ENCODE data around the gene UNC5A.

UNC5A gene

DNA sequence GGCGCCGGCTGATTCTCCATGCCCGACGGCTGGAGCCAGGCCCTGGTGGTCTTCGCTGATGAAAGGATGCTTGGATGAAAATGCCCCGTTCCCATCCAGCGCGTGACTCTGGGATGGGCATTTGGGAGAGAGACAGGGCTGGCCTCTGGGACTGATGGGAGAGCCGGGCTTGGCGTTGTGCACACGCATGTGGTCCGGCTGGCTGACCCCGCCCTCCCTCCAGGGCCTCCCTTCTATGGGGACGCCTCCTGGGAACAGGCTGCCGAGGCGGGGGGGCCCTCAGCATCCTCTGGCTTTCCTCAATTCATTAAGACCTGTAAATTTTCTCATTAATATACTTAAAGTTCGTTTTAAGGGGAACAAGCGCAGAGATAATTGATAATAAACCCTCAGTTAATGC lies 36.8 kb downstream of the UNC5A start:
- FAIRE-seq, result no peak

DNA sequence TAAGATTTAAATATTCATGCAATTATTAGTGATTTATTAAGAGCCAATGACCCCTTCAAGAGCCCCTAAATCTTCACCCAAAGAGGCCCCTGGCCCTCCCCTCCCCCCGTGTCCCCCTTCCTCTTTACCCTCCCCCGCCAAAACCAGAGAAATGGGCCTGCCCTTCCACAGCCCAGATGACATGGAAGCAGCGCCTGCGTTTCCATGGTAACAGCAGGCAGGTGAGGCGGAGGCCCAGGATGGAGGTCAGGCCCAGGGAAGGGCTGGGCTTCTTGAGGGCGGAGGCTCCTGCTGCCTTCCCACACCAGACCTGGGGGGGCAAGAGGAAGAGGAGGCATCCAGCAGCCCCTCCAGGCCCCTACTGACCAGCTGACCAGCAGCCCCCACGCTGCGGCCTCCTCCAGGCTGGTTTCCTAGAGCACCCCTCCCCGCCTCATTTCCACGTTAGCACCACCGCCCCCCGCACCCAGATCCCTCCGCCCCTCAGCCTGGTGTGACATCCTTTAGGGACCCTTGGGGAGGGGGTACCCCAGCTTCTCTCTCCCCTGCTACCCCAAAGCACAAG lies 37.4 kb downstream of the UNC5A start:
- FAIRE-seq, result no peak

DNA sequence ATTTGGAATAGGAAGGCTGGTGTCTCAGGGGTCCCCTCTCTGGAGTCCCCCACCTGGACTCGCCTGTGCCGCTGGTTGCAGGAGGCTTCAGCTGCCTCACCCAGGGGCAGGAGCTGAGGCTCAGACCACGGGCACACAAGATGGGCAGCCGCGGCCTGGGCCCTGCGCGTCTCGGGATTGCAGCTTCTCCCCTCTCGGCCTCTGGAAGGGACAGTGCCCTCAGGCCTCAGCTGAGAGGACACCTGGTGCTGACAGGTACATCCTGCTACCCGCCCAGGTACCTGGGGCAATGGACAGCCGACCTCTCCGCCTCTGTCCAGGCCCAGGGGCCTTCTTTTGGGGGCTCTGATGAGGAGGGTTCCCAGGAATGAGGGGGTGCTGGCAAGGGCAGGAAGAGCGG lies 38.3 kb downstream of the UNC5A start:
- FAIRE-seq, result no peak

DNA sequence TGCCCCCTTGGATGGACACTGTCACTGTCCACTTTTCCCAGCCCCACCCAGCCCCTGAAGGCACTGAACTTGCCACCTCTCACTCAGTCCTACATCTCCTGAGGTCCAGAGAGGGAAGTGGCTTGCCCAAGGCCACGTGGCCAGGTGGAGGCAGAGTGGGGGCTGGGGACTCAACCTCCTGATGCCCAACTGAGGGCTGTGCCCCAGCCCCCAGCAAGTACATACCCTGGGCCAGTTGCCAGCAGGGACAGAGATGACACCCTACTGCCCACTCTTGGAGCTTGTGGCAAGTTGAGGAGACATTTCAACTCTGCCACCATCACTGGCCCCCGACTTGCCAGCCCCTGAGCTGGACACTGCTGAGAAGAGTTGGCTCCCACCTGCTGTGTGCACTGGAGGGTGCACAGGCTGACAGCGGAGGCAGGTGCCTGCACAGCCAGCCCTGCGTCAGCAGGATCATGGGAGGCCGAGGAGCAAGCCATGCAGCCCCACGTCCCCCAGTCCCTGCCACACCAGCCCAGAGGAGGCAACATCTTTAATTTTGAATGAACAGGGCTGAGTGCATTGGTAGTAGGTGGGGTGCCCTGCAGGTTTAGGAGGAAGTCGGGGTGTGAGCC lies 39.4 kb downstream of the UNC5A start:
- no peak for FAIRE-seq

DNA sequence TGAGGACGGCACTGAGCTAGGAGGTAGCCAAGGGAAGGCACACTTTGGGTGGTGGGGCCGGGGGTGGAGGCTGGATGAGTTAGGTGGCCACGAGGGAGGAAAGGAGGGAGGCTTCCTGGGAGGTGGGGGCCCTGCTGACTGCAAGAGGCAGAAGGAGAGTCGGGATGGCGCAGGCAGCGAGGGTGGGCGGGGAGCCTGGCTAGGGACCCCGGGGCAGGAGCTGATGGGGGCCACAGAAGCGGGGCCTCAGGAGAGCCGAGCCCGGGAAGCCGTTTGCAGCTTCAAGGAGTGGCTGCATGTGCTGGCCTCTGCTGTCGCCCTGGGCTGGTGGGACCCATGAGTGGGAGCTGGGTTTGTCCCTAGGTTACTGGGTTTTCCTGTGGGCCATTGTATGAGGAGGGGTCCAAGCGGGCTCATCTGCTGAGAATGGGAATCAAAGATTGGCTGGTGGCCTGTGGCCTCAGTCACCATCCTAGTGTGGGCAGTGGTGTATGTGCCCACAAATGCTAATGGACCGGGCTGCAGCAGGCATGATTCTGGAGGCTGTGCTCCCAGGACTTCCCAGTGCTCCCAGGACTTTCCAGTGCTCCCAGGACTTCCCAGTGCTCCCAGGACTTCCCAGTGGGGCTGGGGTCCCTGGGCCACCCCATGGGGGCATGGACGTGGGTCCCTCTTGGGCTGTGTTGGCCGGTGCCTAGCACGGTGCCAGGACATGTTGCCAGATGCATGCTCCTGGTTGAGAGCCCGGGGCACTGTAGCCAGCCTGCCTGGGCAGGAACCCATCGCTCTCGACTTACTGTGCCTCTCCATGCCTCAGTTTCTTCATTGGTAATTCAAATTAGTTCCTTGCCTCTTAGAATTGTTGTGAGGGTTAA lies 40.2 kb downstream of the UNC5A start:
- no peak for FAIRE-seq

DNA sequence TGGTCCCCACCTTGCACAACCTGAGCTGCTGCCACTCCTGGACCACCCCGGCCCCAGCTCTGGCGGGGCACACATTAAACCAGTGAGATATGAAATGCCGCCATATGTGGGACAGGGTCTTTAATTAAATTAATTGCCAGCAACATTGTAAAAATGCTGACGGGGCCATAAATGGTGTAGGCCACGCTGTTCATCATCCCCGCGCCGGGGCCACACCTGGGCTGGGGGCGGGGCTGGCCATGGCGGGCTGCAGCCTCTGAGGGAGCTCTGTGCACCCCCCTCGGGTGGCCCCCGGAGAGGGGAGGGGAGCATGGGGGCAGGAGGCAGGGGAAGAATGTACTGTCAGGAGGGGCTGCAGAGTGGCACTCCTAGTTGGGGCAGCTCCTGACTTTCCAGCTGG lies 41.0 kb downstream of the UNC5A start:
- FAIRE-seq, result no peak

DNA sequence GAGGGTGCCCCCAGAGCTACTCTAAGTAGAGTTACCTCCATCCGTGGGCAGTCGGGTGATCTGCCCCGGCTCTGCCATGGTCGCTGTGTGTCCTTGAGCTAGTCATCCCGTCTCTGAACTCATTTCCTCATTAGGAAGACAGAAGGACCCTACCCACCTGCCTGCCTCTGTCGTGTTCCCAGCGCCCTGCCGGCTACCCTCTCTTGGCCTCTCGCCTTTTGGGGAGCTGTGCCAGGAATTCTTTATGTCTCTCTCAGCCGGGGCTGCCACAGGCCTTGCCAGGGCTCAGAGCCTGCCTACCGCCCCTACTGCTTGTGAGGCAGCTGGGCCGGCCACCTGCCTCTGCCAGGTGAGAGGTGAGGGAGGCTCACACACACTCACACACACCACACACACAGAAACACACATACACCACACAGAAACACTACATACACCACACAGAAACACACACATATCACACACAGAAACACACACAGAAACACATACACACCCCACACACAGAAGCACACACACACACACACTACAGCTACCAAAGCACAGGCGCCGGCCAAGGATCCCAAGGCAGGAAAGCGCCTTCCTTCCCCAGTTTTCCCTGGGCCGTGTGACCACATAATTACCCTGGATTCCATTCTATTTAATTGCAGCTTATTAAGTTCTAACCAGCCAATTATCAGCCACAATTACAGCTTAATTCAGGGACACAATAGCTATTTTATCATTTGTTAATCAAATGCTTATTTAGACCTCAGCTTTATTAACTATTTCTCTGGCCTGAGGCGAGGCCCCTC lies 41.7 kb downstream of the UNC5A start:
- no peak for FAIRE-seq

DNA sequence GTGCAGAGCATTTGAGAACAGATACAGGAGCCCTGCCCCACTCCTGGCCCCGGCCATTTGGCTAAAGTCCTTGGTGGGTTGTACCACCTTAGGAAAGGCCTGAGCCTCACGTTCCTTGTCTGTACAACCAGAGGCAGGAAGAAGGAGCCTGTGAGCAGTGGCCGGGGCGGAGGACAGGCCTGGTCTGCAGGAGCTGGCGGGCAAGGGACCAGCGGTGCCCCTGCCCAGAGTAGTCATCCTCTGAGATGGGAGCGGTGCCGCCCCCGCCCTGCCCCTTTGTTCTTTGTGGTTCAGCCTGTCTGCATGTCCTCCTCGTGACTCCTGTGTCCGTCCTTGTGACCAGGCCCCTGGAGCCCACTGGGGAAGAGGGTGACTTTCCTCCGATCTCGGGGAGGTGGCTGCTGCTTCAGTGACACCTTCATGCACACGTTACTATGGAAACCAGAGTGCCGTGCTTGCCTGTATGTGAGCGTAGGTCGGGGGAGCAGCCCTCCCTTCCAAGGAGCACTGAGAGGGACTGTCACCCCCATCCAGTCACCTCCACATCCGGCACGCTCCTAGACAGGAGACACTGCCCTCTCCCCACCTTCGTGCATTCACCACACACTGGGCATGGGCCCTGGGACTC lies 42.9 kb downstream of the UNC5A start:
- FAIRE-seq, result no peak

DNA sequence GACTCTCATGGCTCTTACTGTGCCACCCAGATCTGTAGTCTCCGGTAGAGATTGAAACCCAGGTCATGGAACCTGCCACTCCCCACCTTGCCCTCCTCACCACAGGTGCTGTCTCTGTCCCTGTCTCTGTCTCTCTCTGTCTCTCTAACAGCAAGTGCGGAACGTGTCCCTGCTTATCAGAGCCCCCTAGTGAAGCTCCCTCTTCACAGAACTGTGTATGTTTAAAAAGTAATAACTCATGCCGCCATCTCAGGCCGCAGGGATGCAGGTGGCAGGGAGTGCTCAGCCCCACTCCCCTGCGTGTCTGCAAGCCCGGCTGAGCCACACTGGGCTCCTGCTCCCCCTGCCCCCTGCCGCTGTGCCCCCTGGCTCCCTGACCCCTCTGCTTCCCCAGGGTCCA lies 43.8 kb downstream of the UNC5A start:
- FAIRE-seq, result no peak

DNA sequence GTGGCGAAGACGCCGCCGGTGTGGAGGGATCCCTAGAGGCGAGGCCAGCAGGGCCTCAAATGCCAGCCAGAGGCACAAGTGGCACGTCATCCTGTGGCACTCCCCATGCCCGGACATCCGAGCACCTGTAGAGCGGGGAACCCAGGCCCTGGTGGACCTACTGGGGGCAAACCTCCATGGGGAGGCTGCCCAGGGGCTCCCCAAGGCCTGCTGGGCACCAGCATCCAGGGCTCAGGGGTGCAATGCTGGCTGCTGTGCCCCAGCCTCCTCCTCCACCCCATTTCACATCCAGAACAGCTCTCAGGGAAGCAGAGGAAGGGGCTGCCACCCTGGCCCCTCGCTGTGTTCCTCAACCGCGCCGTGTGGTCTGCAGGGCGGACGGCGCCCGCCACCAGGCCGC lies 45.2 kb downstream of the UNC5A start:
- no peak for FAIRE-seq

DNA sequence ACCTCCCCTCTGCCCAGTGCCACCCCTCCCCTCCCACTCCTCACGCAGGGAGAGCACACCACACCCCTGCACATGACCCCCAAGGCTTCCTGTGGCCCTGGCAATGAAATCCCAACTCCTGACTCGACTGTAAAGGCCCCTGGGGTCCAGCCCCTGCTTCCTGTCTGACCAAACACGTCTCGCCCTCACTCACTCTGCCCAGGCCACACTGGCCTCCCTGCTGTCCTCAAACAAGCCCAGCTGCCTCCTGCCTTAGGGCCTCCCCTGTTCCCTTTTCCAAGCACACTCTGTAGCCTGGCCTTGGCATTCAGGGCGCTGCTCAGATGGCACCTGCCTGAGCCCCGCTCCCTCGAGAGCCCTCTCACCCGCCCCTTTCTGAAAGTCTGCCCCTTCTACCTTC lies 46.4 kb downstream of the UNC5A start:
- FAIRE-seq, result no peak

DNA sequence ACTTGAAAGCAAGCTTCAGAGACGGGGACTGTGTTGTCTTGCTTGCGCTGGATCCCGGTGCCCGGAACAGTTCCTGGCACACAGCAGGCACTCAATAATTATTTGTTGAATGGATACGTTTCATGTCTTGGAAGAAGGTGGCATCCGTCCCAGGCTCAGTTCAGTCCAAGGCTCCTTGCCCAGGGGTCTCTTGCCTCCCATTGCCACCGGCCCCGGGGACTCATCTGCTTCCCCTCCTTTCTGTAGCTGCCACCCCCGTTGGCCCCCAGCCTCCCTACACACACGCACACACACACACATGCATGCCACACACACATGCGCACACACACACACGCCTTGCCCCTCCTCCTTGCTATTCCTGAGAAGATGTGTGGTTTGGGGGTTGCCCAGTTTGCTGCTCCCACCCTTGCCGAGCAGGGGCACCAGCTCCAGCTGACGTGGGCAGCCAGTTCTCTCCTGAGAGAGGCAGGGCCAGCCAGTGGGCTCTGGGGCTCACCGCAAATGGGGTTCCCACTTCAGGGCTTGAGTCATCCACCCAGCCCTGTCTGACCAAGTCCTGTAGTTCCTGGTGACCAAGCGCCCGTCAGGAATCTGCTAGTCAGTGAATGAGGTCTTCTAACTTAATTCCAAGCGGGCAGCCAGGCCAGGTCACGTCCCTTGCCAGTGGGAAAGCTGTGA lies 47.0 kb downstream of the UNC5A start:
- no peak for FAIRE-seq

DNA sequence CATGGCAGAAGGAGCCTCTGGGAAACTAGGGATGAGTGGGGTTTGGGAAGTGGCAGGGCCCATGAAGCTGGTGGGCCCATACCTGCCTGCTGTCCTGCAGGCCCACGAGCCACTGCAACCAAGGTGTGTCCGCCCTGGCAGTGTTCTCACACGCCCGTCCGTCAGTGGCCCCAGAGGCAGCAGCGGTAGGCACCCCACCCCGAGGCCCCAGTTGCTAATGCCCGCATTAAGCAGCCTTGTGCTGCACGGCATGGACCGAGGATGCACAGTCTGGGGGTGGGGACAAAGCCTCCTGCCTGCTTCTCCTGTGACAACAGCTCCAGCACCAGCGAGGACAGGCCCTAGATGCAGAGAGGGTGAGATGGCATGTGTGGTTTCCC lies 47.5 kb downstream of the UNC5A start:
- FAIRE-seq, result no peak

DNA sequence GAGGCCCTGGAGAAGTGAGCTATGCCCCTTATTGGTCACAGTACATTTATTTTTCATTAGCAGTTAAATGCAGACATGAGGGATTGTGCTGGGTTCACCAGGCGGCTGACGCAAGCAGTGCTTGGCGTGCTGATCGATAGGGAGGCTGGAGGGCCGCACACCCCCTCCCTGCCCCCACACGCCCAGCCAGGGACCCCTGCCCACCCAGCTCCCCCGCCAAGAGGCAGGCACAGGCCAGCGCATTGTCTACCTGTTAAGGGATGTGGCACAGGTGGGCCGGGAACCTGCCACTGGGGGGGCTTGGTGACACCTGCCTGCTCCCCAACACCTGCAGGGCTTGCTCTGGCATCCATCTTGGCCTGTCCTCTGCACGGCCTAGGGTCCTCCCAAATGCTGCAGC lies 49.6 kb downstream of the UNC5A start:
- FAIRE-seq, result no peak

DNA sequence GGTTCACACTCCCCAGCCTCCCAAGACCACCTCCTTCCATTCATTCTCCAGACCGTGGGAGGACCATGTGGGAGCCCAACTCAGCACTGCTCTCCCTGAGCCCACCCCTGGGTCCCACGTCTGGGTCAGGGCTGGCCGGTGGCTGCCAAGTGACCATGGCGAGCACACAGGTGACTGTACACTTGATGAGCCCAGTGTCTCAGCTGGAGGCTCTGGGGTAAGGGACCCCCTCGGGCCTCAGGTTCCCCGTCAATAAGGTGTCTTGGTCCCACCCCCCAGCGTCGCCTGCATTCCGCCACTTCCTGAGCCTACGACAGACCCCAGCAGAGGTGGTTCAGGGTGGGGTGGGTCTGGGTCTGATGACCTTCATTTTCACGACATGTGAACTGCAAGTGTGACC lies 50.0 kb downstream of the UNC5A start:
- no peak for FAIRE-seq

DNA sequence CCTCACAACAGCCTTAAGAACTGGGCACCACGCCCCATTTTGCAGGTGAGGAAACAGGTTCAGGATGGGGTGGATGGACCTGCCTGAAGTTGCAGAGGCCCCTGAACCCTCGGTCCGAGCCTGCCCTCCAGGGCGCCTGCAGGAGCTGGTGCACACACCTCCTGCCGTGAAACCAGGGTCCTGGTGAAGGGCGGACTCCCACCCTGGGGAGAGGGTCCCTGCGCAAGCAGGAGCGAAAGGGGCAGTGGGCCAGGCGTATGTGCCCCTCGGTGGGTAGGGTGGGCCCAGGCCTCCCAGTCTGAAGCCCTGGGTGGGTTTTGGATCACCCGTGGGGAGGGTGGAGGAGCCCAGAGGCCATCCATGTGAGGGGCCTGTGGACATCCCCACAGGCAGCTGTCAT lies 50.9 kb downstream of the UNC5A start:
- no peak for FAIRE-seq

DNA sequence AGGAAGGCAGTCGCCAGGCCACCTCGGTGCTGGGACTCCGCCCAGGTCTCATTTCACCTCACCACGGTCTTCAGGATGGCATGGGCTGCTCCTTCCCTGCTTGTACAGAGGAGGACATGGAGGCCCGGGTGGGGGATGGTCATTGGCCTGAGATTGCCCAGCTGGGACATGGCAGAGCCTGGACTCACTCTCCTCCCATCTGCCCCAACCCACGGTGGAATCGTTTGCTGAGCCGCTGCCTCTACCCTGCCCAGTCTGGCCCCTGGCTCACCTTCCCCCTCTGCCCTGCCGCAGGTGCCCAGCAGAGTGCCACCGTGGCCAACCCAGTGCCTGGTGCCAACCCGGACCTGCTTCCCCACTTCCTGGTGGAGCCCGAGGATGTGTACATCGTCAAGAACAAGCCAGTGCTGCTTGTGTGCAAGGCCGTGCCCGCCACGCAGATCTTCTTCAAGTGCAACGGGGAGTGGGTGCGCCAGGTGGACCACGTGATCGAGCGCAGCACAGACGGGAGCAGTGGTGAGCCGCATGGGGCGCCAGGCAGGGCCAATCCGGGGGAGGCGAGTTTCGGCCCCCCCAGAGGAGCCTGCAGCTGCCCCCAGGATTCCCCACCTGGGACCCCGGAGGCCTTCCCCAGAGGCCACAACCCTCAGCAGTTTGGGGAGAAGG lies 52.1 kb downstream of the UNC5A start:
- no peak for FAIRE-seq

DNA sequence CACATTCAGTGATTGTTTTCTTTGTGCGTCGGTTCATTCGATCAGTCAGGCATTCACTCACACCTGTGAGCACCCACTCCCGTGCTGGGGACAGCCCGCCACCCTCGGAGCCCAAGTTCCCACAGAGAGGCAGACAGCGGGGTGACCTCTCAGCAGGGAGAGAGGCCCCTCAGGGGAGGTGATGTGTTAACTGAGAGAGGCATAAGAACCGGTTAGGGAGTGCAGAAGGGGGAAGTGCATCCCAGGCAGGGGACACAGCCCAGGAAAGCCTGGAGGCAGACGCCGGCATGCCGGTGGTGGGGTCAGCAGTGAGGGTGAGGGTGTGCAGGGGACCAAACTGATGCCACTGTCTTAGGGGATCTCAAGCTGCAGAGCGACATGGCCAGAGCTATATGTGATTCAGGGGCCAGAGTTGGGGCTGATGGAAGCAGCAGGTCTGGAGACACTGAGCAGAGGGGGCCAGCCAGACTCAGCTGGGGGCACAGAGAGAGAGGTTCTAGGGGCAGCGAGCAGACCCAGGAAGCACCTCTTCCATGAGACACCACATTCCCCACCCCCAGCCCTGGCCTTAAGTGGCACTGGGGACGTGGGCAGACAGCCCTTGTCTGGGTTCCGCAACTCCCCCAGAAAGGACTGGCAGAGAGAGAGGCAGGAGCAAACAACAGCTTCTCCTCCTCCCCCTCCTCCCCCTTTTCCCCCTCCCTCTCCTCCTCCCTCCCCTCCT lies 52.8 kb downstream of the UNC5A start:
- FAIRE-seq, result no peak

DNA sequence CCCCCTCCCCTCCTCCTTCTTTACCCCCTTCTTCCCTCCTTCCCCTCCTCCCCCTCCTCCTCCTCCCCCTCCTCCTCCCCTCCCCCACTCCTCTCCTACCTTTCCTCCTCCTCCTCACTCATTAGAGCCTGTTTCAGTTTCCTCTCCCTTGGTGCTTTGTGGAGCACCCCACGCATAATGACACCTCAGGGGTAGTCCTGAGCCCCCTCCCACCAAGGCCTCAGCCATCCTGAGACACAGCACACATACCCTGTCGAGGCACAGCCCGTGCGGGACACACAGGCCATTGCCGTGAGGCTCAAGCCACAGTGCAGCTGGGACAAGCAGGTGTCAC lies 53.4 kb downstream of the UNC5A start:
- FAIRE-seq, result no peak

DNA sequence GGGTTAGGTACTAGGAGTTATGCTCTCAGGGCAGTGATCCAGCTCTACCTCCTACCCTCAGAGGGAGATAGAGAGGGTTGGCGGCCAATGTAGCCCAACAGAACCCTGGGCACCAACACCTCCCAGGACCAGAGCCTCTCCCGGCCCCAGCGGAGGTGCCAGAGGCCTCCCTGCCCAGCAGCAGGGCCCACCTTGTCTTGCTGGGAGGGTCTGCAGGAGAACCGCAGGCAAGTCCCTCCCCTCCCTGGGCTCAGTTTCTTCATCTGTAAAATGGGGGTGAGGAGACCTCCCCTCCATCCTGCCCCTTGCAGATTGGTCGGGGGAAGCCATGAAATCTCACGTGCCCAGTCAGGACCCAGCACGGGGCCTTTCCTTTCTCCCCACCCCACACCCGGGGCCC lies 54.4 kb downstream of the UNC5A start:
- no peak for FAIRE-seq

DNA sequence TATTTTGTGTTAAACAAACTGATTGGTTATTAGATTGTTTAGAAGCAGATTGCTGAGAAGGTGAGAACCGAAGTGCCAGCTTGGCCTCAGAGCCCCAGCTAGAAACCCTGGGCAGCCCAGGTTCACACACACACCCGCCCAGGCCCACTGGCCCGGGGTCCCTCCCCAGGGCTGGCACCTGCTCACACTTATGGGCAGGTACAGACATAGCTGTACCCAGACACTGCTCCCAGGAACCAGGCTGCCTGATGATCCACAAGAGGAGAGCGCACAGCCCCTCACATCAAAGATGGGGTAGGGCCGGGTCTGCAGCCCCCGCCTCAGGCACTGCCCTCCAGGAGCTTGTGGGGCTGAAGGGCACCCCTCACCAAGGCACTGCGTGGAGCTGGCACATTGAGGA lies 55.6 kb downstream of the UNC5A start:
- no peak for FAIRE-seq
